HCT116 (cell line): ENCODE results near the gene ATP13A2. TPM values are rescaled to one million over a fixed set of nuclear protein-coding genes. Genes with fewer than 3 reads are reported as not detected.

Experiments
- ATAC-seq: fragments of 200-7000 bp; cut with Tn5 transposase; 2 replicates; pipeline ENCODE4 v1.9.1; 2020; ENCODE audit warnings: mild to moderate bottlenecking, moderate library complexity
- BruUV-seq: library from RNA; stranded (reverse); fragments of 400-500 nt; replicated peaks from 2 replicates; lab custom pipeline; 2021; lab: Mats Ljungman, UMichigan
- CTCF ChIA-PET: fragments of 300-600 bp; sonication (Branson Sonifier 250); formaldehyde crosslinking; loops from one replicate; lab custom pipeline; 2021; ENCODE audit warnings: antibody characterized with exemption; lab: Charles Lee
- POLR2A ChIA-PET: fragments of 300-600, 350-600 bp; sonication (Branson Sonifier 250); formaldehyde crosslinking; loops from one replicate; lab custom pipeline; 2021; ENCODE audit warnings: antibody characterized with exemption; lab: Charles Lee
- RAD21 ChIA-PET, 2 experiments: fragments of 300-600 bp; sonication (Branson Sonifier 250); formaldehyde crosslinking; loops; one replicate each; lab custom pipeline; 2023; ENCODE audit warnings: low total read pairs in 2 of 2; ENCODE audit not compliant: uncharacterized antibody in 2 of 2, unreplicated experiment in 2 of 2, low non-redundant PET in 1 of 2; lab: Charles Lee
- DNase-seq: peaks from one replicate; pipeline ENCODE4 v3.0.0-alpha.2; 2010; ENCODE audit warnings: low read depth, low spot score
- H2AFZ ChIP-seq: fragments of 200-600 bp; shearing (Covaris generic), sonication (generic); 2 replicates; pipeline ENCODE4 v1.6.1; 2017; ENCODE audit warnings: low read depth, mixed run types, mixed read lengths, antibody characterized with exemption, low read length; ENCODE audit not compliant: poor library complexity, severe bottlenecking
- H3K27ac ChIP-seq: 2 replicates; pipeline ENCODE4 v1.5.1; 2012; ENCODE audit warnings: low read depth, low read length
- H3K27me3 ChIP-seq: fragments of 200-600 bp; sonication (generic); 2 replicates; pipeline ENCODE4 v1.6.1; 2016; ENCODE audit warnings: mixed run types, low read length, mixed read lengths; ENCODE audit not compliant: insufficient read depth
- H3K36me3 ChIP-seq, 2 experiments: fragments of 200-500 bp in 1 of 2; fragments of 200-600 bp in 1 of 2; sonication (Bioruptor generic) in 1 of 2; sonication (generic) in 1 of 2; 2 replicates each; pipeline versions ENCODE4 v1.5.1 to v1.6.1; 2014 to 2016; ENCODE audit warnings: low read length in 2 of 2, inconsistent platforms in 1 of 2, mixed read lengths in 1 of 2, mixed run types in 1 of 2; ENCODE audit not compliant: insufficient read depth in 2 of 2, control insufficient read depth in 1 of 2
- H3K4me1 ChIP-seq, 2 experiments: fragments of 200-600 bp in 1 of 2; sonication (generic) in 1 of 2; 2 replicates each; pipeline versions ENCODE4 v1.5.1 to v1.6.1; 2012 to 2017; ENCODE audit warnings: low read length in 2 of 2, inconsistent platforms in 1 of 2, mild to moderate bottlenecking in 1 of 2, mixed read lengths in 1 of 2, mixed run types in 1 of 2, moderate library complexity in 1 of 2; ENCODE audit not compliant: insufficient read depth in 2 of 2, control insufficient read depth in 1 of 2
- H3K4me2 ChIP-seq: fragments of 200-600 bp; sonication (generic); 2 replicates; pipeline ENCODE4 v1.6.1; 2017; ENCODE audit warnings: mixed run types, low read length, mixed read lengths
- H3K4me3 ChIP-seq, 2 experiments: fragments of 200-600 bp in 1 of 2; sonication (generic) in 1 of 2; replicated peaks in 1 of 2; 2 replicates each; pipeline ENCODE4 v1.5.1; 2011 to 2016; ENCODE audit warnings: low read length in 2 of 2, control low read depth in 1 of 2, low read depth in 1 of 2, mild to moderate bottlenecking in 1 of 2, mixed read lengths in 1 of 2, mixed run types in 1 of 2
- H3K79me2 ChIP-seq: fragments of 200-600 bp; sonication (generic); 2 replicates; pipeline ENCODE4 v1.6.1; 2017; ENCODE audit warnings: mild to moderate bottlenecking, mixed run types, low read length, moderate library complexity, mixed read lengths; ENCODE audit not compliant: insufficient read depth
- H3K9ac ChIP-seq: fragments of 200-600 bp; sonication (generic); 2 replicates; pipeline ENCODE4 v1.6.1; 2016; ENCODE audit warnings: low read length, mixed read lengths
- H3K9me2 ChIP-seq: fragments of 200-600 bp; sonication (generic), shearing (Covaris generic); 2 replicates; pipeline ENCODE4 v1.6.1; 2017; ENCODE audit warnings: mixed run types, mild to moderate bottlenecking, moderate library complexity; ENCODE audit not compliant: insufficient read depth
- H3K9me3 ChIP-seq, 2 experiments: fragments of 200-500 bp in 1 of 2; fragments of 200-600 bp in 1 of 2; sonication (Bioruptor generic) in 1 of 2; sonication (generic) in 1 of 2; 2 replicates each; pipeline ENCODE4 v1.6.1; 2014 to 2017; ENCODE audit warnings: low read length in 2 of 2, mixed read lengths in 2 of 2, inconsistent platforms in 1 of 2, low read depth in 1 of 2, mild to moderate bottlenecking in 1 of 2, mixed run types in 1 of 2, moderate library complexity in 1 of 2; ENCODE audit not compliant: control insufficient read depth in 1 of 2, insufficient read depth in 1 of 2
- H4K20me1 ChIP-seq: fragments of 200-600 bp; sonication (generic), shearing (Covaris generic); 2 replicates; pipeline ENCODE4 v1.6.1; 2017; ENCODE audit warnings: mixed run types, mild to moderate bottlenecking, moderate library complexity; ENCODE audit not compliant: insufficient read depth
- CTCF ChIP-seq, 3 experiments: fragments of 200-600 bp in 1 of 3; sonication (generic) in 1 of 3; IDR thresholded peaks in 2 of 3; conservative IDR thresholded peaks in 1 of 3; 2 replicates each; pipeline ENCODE4 v1.5.1; 2012 to 2017; ENCODE audit warnings: low read depth in 2 of 3, low read length in 2 of 3, antibody characterized with exemption in 1 of 3, borderline replicate concordance in 1 of 3, control low read depth in 1 of 3, mild to moderate bottlenecking in 1 of 3, mixed read lengths in 1 of 3, mixed run types in 1 of 3, moderate library complexity in 1 of 3; ENCODE audit not compliant: insufficient read depth in 1 of 3
- EZH2phosphoT487 ChIP-seq: fragments of 200-600 bp; IDR thresholded peaks from 2 replicates; pipeline ENCODE4 v1.6.1; 2018; ENCODE audit warnings: antibody characterized with exemption, borderline replicate concordance
- RAD21 ChIP-seq: IDR thresholded peaks from 2 replicates; pipeline ENCODE4 v1.6.1; 2012; ENCODE audit warnings: low read depth, mild to moderate bottlenecking
- SP1 ChIP-seq: IDR thresholded peaks from 2 replicates; pipeline ENCODE4 v1.6.1; 2012; ENCODE audit warnings: low read depth
- intact Hi-C: fragments of 100-400 bp; cut with micrococcal nuclease; formaldehyde crosslinking; loops from 2 replicates; pipeline ENCODE4 v1.10.0; 2022
- total RNA-seq: library from RNA; stranded (reverse); gene quantifications from one replicate; pipeline ENCODE4 v1.2.1, GENCODE V29; 2021; ENCODE audit not compliant: unreplicated experiment

The ATP13A2 gene
- total RNA-seq, 1 experiment from 2014 or later: 60.5 TPM

GRCh38 chr1:16999863-17000262 is 11.9 kb downstream of the ATP13A2 start:
- Histone ChIP-seq H3K4me2 (no peak overlapping the region), H3K27ac (no peak overlapping the region), H3K4me3 (no peak overlapping the region), H3K9ac (no peak overlapping the region), H4K20me1 (no peaks in the 10 kb centered on the region), H3K9me2 (no peaks in the 10 kb centered on the region), H3K27me3 (no peaks in the 10 kb centered on the region), H3K36me3 (peaks cover 0 to 15% of the 10 kb centered on the region in 2 experiments; a peak in 2 of 4 replicates)
- no TSS peak for BruUV-seq
- ChIA-PET POLR2A (interaction anchor here (1.1 kb wide), 1 partner anchor 19 kb away, joined by 3 read pairs; the partner anchor contains the start of gene MFAP2), CTCF (interaction anchor here (0.8 kb wide), 1 partner anchor 15 kb away, joined by 3 read pairs; no protein-coding TSS in a partner anchor), RAD21 (no interaction called here)
- ATAC-seq (peak; percentile 62), DNase-seq (no peak)
- TF ChIP-seq SP1 (no peak), CTCF (IDR thresholded peaks at IDR 0.05 in 2 of 3, conservative IDR thresholded peaks at IDR 0.05 in 1 of 3; ENCODE audit: borderline replicate concordance in 1 of 3, insufficient read depth in 1 of 3, low read depth in 2 of 3, low read length in 2 of 3) (peak in 2 of 3 experiments; percentile 24 to 30; a peak in 2 of 6 replicates), RAD21 (no peak)
- TF ChIP-seq, all 23 proteins: peak for 1
- Histone ChIP-seq H3K4me1 (peaks cover 0 to 7% of the 10 kb centered on the region in 2 experiments; a peak in 2 of 4 replicates), H2AFZ (no peak overlapping the region), H3K9me3 (no peaks in the 10 kb centered on the region), H3K79me2 (no peaks in the 10 kb centered on the region)
- intact Hi-C loops: no loop called here

- Histone ChIP-seq H3K9me2 (no peaks in the 10 kb centered on the region), H3K36me3 (peaks cover 0 to 15% of the 10 kb centered on the region in 2 experiments; a peak in 2 of 4 replicates), H3K79me2 (no peaks in the 10 kb centered on the region), H3K4me3 (no peak overlapping the region), H4K20me1 (no peaks in the 10 kb centered on the region), H3K27me3 (no peaks in the 10 kb centered on the region), H3K9ac (no peak overlapping the region), H3K4me2 (no peak overlapping the region), H2AFZ (no peak overlapping the region), H3K9me3 (no peaks in the 10 kb centered on the region), H3K27ac (no peak overlapping the region), H3K4me1 (no peaks in the 10 kb centered on the region)
- ATAC-seq (no peak), DNase-seq (no peak)
- BruUV-seq: no TSS peak
- no peak for TF ChIP-seq EZH2phosphoT487
- intact Hi-C loops: no loop called here
- ChIA-PET RAD21 (no interaction called here), POLR2A (no interaction called here), CTCF (no interaction called here)
These were observed 13.1 kb downstream of the ATP13A2 start for GRCh38 chr1:16998589-16998988.
